ENCODE data around the gene EML6.

GRCh38 chr2:54999182-54999581 lies 275.7 kb downstream of the EML6 start:
- TF ChIP-seq, protein P1, sequence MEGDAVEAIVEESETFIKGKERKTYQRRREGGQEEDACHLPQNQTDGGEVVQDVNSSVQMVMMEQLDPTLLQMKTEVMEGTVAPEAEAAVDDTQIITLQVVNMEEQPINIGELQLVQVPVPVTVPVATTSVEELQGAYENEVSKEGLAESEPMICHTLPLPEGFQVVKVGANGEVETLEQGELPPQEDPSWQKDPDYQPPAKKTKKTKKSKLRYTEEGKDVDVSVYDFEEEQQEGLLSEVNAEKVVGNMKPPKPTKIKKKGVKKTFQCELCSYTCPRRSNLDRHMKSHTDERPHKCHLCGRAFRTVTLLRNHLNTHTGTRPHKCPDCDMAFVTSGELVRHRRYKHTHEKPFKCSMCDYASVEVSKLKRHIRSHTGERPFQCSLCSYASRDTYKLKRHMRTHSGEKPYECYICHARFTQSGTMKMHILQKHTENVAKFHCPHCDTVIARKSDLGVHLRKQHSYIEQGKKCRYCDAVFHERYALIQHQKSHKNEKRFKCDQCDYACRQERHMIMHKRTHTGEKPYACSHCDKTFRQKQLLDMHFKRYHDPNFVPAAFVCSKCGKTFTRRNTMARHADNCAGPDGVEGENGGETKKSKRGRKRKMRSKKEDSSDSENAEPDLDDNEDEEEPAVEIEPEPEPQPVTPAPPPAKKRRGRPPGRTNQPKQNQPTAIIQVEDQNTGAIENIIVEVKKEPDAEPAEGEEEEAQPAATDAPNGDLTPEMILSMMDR (optimal IDR thresholded peaks at IDR 0.05 in 1 of 3, IDR thresholded peaks at IDR 0.05 in 1 of 3, conservative IDR thresholded peaks at IDR 0.05 in 1 of 3; ENCODE audit: extremely low read depth in 1 of 3, insufficient read depth in 2 of 3, low read length in 3 of 3), result no peak
- no peak for TF ChIP-seq EZH2 (IDR thresholded peaks at IDR 0.05; ENCODE audit: low read length)

Measured in keratinocyte (primary cell).